ENCODE measurements around the gene RSPH10B.
"Not testable (repeated sequence)": the region's sequence is repeated elsewhere in the genome, so short reads cannot be mapped to it uniquely, and the experiment has no call there.

GRCh38 chr7:5973580-5973979 lies 3.1 kb upstream of the RSPH10B start:
- TF ChIP-seq CTCF, POLR2A, EP300 (IDR thresholded peaks at IDR 0.05): not testable (repeated sequence)
